ENCODE data around the gene SPTBN1. TPM values are rescaled to one million over a fixed set of nuclear protein-coding genes. Genes with fewer than 3 reads are reported as not detected.

SPTBN1 gene
- total and polyA plus RNA-seq, 2 of the 4 experiments (the other 2 are of a cell fraction): 49.1 to 241 TPM

- H4K20me1 ChIP-seq (ENCODE audit: insufficient read depth, low read length): no peaks in the 10 kb centered on the region
- H3K9me3 ChIP-seq (ENCODE audit: control insufficient read depth, insufficient read depth, low read length): no peaks in the 10 kb centered on the region
- H2BK5ac ChIP-seq (ENCODE audit: low read depth, low read length, poor library complexity, severe bottlenecking): no peak overlapping the region
- H3K27me3 ChIP-seq (ENCODE audit: control insufficient read depth, insufficient read depth, low read length): peaks cover 9% of the 10 kb centered on the region
- H3K4ac ChIP-seq (ENCODE audit: low read depth, low read length): no peak overlapping the region
- no peak overlapping the region for H3K27ac ChIP-seq (ENCODE audit: insufficient read depth, low read length)
- CTCF ChIA-PET: interaction anchor here (0.5 to 0.7 kb wide), 2 partner anchors 10 to 14 kb away, joined by 3 to 5 read pairs; no protein-coding TSS in a partner anchor
- in situ Hi-C loops (cut with MboI; ENCODE audit: low sequenced_read_pairs): no loop called here
- no peak overlapping the region for H3K18ac ChIP-seq (ENCODE audit: low read depth, low read length)
- H3K4me2 ChIP-seq (ENCODE audit: low read depth, low read length): no peak overlapping the region
- H3K14ac ChIP-seq (replicated peaks; ENCODE audit: low read depth, low read length): no peak overlapping the region
- DNase-seq: no peak
- H3K9me1 ChIP-seq (ENCODE audit: insufficient read depth, low read length): no peaks in the 10 kb centered on the region
- POLR2A ChIA-PET (ENCODE audit: unreplicated experiment): no interaction called here
- no peak overlapping the region for H4K5ac ChIP-seq (ENCODE audit: low read depth, low read length)
- no peak overlapping the region for H3K4me3 ChIP-seq (ENCODE audit: insufficient read depth, low read depth, low read length)
- no TSS peak for BruUV-seq (replicated peaks)
- H4K8ac ChIP-seq (ENCODE audit: low read depth in 2 of 2, low read length in 2 of 2): no peak overlapping the region
- no peak overlapping the region for H2BK15ac ChIP-seq (ENCODE audit: low read depth, low read length)
- no peak overlapping the region for H2AK5ac ChIP-seq (ENCODE audit: low read depth, low read length)
- no peak overlapping the region for H2AFZ ChIP-seq (replicated peaks; ENCODE audit: low read length, poor library complexity)
- no peak overlapping the region for H2AK9ac ChIP-seq (replicated peaks; ENCODE audit: low read depth, low read length, poor library complexity)
- H3K23ac ChIP-seq (ENCODE audit: low read depth, low read length): no peak overlapping the region
- no peaks in the 10 kb centered on the region for H3K79me1 ChIP-seq (ENCODE audit: low read depth in 1 of 2, low read length in 2 of 2)
- TF ChIP-seq RFX5 (IDR thresholded peaks at IDR 0.05; ENCODE audit: low read depth, low read length): no peak
- TF ChIP-seq RCOR1 (IDR thresholded peaks at IDR 0.05; ENCODE audit: insufficient replicate concordance, low read length): no peak
- no peak for TF ChIP-seq POLR2A (IDR thresholded peaks at IDR 0.05; ENCODE audit: low read depth, low read length)
- TF ChIP-seq CHD1 (IDR thresholded peaks at IDR 0.05; ENCODE audit: low read depth, low read length): no peak
- no peak for ATAC-seq (ENCODE audit: low read depth)
- H3K36me3 ChIP-seq (ENCODE audit: control insufficient read depth, insufficient read depth, low read length): no peaks in the 10 kb centered on the region
- H2BK120ac ChIP-seq (ENCODE audit: low read depth, low read length): no peak overlapping the region
- dilution Hi-C loops (cut with HindIII; ENCODE audit: low sequenced_read_pairs, unreplicated experiment): no loop called here
- no CpG with 5 or more reads among the region's 7 CpGs for WGBS, 2 experiments (ENCODE audit: extremely low coverage in 2 of 2, insufficient read length in 1 of 2)
- intact Hi-C loops (cut with micrococcal nuclease): no loop called here
- no peak overlapping the region for H3K56ac ChIP-seq (ENCODE audit: extremely low read depth, insufficient read depth, low read length)
- no peak overlapping the region for H4K91ac ChIP-seq (ENCODE audit: insufficient read depth, low read depth, low read length)
- H3K4me1 ChIP-seq (ENCODE audit: control insufficient read depth, insufficient read depth, low read length): no peaks in the 10 kb centered on the region
- no peak overlapping the region for H2BK20ac ChIP-seq (ENCODE audit: low read depth, low read length)
- H3K9ac ChIP-seq (ENCODE audit: low read depth, low read length): no peak overlapping the region
Measured at GRCh38 chr2:54424555-54425163, 31.5 kb upstream of the SPTBN1 start.

Data from IMR-90 (cell line).